ENCODE results near the gene CFAP65. TPM values are rescaled to one million over a fixed set of nuclear protein-coding genes. Genes with fewer than 3 reads are reported as not detected.
A peak's percentile ranks its signal among the peaks of the same experiment; 100 is the strongest.

The CFAP65 gene
- total RNA-seq, 1 donor from 2014 or later = not detected

- ATAC-seq = peak; percentile 68
Measured at GRCh38 chr2:219010162-219010756, 31.1 kb downstream of the CFAP65 start.

GRCh38 chr2:219009294-219009693, 32.0 kb downstream of the CFAP65 start:
- no peak for ATAC-seq

GRCh38 chr2:219003979-219004378, 37.3 kb downstream of the CFAP65 start:
- no peak for ATAC-seq

- ATAC-seq = no peak
Measured at GRCh38 chr2:219003267-219003634, 38.1 kb downstream of the CFAP65 start.

GRCh38 chr2:219002395-219003266, 38.7 kb downstream of the CFAP65 start:
- peak; percentile 33 for ATAC-seq

GRCh38 chr2:219001577-219002394, 39.5 kb downstream of the CFAP65 start:
- peak; percentile 83 for ATAC-seq

- no peak for ATAC-seq
Measured at GRCh38 chr2:219001100-219001576, 40.2 kb downstream of the CFAP65 start.

- no peak for ATAC-seq
Measured at GRCh38 chr2:219000569-219000960, 40.8 kb downstream of the CFAP65 start.

GRCh38 chr2:218999881-219000568, 41.3 kb downstream of the CFAP65 start:
- no peak for ATAC-seq

- peak; percentile 24 for ATAC-seq
Measured at GRCh38 chr2:218999021-218999880, 42.1 kb downstream of the CFAP65 start.

- peak; percentile 60 for ATAC-seq
Measured at GRCh38 chr2:218998414-218999002, 42.8 kb downstream of the CFAP65 start.

- no peak for ATAC-seq
Measured at GRCh38 chr2:218997731-218998130, 43.6 kb downstream of the CFAP65 start.

- no peak for ATAC-seq
Measured at GRCh38 chr2:218996937-218997336, 44.4 kb downstream of the CFAP65 start.

- peak; percentile 81 for ATAC-seq
Measured at GRCh38 chr2:218995972-218996711, 45.2 kb downstream of the CFAP65 start.

- no peak for ATAC-seq
Measured at GRCh38 chr2:218995561-218995960, 45.8 kb downstream of the CFAP65 start.

- peak; percentile 17 for ATAC-seq
Measured at GRCh38 chr2:218993345-218994315, 47.7 kb downstream of the CFAP65 start, which contains the start of gene CRYBA2. Gene CRYBA2, minus strand, starts transcription at chr2:218993422. Its CDS starts 246 bp downstream, at chr2:218993176.

GRCh38 chr2:218992703-218993344, 48.5 kb downstream of the CFAP65 start:
- no peak for ATAC-seq

GRCh38 chr2:218992196-218992595, 49.1 kb downstream of the CFAP65 start:
- ATAC-seq = no peak

Data from esophagus mucosa (tissue), 1 donor.